AML-193 (cell line): ENCODE data around the gene SIGLEC15.
"Not testable (repeated sequence)": the region's sequence is repeated elsewhere in the genome, so short reads cannot be mapped to it uniquely, and the experiment has no call there.

Experiments used
- DNase-seq, 2 experiments: peaks; one replicate each; lab custom pipeline; 2025; lab: John Stamatoyannopoulos, UW

SIGLEC15 gene

GRCh38 chr18:45820106-45820745 lies 5.2 kb upstream of the SIGLEC15 start:
- peak; percentile 70 to 75 for DNase-seq

DNA sequence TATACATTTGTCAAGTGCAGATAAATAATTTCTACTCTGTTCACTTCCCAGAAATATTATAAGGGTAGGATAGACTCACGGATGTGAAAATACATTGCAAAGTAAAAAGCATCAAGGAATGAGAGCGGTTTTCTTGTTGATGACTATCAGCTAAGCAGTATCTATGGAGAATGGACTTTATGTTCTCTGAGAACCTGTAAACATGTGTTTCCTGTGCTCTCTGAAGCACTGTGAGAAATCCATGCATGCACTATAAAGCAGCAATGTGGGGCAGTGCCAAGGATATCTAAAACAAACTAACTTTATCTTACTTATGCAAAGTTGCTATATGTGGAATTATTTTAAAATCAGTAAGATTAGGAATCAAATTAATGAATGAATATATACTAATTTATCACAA lies 4.4 kb upstream of the SIGLEC15 start:
- no peak for DNase-seq

DNA sequence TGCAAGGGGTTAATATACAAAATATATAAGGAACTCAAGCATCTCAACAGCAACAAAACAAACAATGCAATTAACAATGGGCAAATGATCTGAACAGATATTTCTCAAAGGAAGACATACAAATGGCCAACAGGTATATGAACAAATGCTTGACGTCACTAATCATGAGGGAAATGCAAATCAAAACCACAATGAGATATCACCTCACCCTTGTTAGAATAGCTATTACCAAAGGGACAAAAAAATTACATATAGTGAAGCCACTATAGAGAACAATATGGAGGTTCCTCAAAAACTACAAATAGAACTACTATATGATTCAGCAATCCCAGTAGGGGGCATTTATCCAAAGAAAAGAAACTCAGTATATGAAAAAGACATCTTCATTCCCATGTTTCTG lies 3.8 kb upstream of the SIGLEC15 start:
- no peak for DNase-seq

GRCh38 chr18:45826084-45826483 lies 609 bp downstream of the SIGLEC15 start:
- DNase-seq: no peak

GRCh38 chr18:45826716-45827115 lies 1.2 kb downstream of the SIGLEC15 start:
- not testable (repeated sequence) for DNase-seq

DNA sequence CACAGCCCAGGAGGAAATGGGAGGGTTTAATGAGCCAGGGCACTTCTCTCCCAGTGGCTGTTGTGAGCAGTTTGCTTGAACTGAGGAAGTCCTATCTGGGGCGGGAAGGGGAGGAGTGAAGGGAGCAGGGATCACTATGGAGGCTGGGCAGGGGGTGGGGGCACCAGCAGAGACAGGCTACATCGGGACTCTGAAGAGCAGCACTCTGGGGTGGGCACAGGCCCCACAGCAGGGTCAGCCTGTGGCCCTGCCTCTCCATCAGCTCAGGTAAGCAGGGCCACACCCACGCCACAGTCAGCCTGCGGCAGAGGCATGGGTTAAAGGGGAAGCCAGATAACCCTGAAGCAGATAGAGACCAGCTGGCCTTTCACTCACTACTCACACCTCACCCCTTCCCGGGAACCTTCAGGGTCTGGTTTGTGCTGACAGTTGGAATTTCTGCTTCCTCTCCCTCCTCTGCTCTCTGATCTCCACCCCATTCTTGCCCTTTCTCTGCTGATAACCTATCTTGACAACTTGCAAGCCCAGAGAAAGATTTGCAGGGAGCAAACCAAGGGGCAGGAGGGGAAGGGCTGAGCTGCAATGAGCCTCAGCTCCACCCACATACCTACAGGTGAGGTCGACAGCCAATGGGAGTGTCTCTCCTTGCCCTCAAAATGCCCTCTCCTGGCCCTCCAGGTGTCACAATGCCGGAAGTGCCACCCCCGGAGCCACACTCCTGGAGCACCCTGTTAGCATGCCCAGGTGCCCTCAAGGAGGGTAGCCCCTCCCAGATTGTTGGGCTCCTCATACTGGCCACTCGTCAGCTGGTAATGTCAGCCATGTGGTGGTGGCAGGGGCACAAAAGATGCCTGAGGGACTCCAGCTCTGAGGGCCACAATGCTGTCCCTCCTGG lies 3.7 kb downstream of the SIGLEC15 start:
- peak; percentile 51 to 61 for DNase-seq

DNA sequence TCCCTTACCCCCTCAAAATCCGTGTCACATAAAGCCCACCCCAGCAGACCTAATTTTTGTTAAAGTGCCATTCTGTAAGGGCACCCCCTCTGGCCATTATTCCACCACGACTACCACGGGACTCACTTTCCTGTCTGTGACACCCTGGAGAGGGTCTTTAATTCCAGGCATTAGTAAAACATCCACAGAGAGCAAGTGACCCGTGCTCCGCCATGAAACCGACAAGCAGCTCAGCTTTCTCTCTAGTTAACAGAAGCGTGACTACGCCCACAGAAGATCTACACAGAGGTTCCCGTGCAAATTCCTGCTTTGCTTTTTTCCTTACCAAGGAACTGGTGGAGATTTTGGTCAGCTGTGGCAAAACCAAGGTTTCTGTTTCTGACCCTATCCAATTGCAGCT lies 4.4 kb downstream of the SIGLEC15 start:
- no peak for DNase-seq

DNA sequence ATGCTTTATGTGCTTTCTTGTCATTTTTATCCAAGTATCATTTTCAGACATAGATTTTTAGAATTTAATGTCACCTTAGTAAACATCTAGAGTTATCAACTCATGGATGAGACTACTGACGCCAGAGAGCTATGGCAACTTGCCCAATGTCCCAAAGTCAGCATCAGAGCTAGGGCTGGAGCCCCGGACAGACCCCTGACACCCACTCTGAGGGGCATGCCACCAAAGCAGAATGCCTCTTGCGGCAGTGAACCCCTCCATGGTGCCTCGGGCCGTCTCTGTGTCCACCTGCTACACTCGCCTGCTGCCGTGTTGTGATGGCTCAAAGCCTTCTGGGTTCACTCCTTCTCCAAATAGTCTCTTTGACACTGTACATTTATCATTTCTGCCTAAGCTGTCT lies 5.4 kb downstream of the SIGLEC15 start:
- no peak for DNase-seq

- no peak for DNase-seq
Measured at GRCh38 chr18:45833846-45834245, 8.4 kb downstream of the SIGLEC15 start.

DNA sequence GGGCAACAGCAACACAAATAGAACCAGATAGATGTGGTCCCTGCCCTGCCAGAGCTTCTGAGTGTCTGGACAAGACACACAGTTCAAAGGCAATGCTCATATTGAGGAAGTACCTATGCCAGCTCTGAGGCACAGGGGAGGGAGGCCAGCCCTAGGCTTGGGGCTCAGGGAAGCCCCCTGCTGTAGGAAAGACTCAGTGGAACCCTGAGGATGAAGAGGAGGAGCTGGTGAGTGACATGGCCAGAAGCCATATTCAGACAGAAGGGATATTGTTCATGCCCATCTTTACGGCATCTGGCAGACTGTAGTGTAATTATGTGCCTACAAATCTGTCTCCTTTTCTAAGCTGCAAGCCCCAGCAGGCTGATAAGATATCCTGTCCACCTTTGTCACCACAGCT lies 8.8 kb downstream of the SIGLEC15 start:
- DNase-seq: peak in 1 of 2 experiments; percentile 11

GRCh38 chr18:45835057-45835636 lies 9.7 kb downstream of the SIGLEC15 start:
- DNase-seq: no peak

DNA sequence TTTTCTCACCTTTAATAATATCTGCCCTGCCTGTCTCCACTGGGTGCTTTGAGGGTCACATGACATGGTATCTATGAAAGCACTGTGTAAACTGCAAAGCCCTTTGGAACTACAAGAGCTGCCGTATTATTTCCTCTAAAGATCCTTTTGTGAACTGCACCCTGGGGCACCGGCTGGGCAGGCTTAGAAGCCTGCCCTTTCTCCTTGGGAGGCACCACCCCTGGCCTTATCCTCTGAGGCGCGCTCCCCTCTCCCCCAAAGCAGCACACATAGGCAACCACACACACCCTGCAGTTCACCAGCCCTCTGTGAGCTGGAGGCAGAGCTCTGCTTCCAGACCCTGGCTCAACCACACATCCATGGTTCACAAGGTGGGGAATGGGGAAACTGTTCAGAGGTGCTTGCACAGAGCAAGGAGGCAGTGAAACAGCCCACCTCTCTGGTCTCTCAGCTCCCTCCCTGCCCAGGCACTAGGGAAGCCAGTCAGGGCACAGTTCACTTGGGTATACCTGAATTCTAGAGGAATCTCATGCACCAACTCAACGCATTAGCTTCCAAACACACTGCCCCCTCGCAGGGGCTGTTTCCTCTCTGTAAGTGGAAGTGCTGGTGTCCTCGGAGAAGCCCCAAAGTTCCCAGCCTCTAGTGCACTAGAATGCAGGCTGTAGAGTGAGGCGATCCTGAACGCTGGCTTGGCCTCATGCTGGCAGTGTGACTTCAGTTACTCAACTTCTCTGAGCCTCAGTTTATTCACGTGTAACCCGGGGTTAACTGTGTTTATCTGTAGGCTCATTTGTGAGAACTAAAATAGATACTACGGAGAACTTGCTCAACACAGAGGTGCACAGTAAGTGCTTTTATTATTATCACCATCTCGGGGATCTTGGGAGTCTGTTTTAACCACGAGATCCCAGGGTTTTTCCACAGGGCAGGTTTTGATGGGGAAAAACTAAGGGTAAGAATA lies 11.0 kb downstream of the SIGLEC15 start:
- DNase-seq: no peak

DNA sequence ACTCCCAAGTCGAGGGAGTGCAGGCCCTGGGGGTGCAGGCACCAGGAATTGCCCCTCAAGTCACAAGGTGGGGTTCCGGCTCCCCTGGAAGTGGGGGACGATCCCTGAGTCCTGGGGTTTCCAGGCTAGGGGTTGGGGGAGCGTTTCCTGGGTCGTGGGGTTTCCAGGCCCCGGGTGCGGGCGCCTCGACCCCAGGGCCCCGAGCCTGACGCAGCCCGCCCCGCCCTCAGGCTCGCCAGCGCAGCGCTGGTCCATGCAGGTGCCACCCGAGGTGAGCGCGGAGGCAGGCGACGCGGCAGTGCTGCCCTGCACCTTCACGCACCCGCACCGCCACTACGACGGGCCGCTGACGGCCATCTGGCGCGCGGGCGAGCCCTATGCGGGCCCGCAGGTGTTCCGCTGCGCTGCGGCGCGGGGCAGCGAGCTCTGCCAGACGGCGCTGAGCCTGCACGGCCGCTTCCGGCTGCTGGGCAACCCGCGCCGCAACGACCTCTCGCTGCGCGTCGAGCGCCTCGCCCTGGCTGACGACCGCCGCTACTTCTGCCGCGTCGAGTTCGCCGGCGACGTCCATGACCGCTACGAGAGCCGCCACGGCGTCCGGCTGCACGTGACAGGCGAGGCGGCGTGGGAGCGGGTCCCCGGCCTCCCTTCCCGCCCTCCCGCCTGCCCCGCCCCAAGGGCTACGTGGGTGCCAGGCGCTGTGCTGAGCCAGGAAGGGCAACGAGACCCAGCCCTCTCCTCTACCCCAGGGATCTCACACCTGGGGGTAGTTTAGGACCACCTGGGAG lies 12.0 kb downstream of the SIGLEC15 start:
- no peak for DNase-seq

DNA sequence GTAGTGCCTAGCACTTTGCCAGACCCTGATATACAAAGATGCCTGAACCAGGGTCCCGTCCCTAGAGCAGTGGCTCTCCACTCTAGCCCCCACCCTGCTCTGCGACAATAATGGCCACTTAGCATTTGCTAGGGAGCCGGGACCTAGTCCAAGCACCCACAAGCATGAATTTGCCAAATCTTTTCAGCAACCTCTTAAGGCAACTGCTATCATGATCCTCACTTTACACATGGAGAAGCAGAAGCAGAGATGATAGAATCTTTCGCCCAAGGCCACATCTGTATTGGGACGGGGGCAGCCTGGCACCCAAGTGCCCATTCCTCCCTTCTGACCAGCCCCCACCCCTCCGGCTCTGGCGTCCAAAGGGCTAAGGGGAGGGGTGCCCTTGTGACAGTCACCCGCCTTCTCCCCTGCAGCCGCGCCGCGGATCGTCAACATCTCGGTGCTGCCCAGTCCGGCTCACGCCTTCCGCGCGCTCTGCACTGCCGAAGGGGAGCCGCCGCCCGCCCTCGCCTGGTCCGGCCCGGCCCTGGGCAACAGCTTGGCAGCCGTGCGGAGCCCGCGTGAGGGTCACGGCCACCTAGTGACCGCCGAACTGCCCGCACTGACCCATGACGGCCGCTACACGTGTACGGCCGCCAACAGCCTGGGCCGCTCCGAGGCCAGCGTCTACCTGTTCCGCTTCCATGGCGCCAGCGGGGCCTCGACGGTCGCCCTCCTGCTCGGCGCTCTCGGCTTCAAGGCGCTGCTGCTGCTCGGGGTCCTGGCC lies 13.0 kb downstream of the SIGLEC15 start:
- no peak for DNase-seq

GRCh38 chr18:45839414-45840395 lies 14.2 kb downstream of the SIGLEC15 start:
- peak; percentile 43 to 49 for DNase-seq

DNA sequence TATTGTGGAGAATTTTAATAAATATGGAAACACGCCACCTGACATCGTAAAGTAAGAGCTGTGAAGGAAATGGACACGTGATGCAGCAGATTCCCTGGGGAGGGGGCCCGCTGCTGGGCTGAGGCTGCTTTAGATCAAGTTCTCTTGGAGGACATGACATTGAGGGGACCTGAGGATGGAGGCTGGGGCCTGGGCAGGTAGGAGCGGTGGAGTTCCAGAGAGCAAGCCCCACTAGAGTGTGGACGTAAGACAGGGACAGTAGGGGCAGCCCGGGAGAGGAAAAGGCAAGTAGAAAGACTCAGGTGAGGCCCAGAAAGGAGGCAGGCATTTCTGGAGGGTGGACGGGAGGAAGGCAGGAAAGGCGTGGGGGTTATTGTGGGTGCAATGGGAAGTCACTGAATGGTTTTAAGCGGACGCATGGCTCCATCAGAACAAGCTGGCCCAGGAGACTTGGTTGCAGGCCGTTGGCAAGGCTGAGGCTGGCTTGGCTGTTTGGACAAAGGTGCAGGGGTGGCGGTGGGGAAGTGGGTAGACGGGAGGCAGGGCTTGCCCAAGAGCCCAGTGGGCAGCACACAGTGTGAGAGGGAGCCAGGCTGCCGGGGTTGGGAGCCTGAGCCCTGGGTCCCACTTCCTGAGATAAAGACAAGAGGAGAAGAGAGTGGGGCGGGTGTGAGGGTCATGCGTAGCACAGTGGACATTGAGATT lies 15.7 kb downstream of the SIGLEC15 start:
- DNase-seq: no peak

GRCh38 chr18:45841765-45842442 lies 16.4 kb downstream of the SIGLEC15 start:
- no peak for DNase-seq

GRCh38 chr18:45843019-45843418 lies 17.5 kb downstream of the SIGLEC15 start:
- no peak for DNase-seq
